HFF-Myc (cell line): ENCODE data around the gene AHNAK.

Experiments used
- DNase-seq: peaks from one replicate; pipeline ENCODE4 v3.0.0-alpha.2; 2011; ENCODE audit warnings: low read depth; ENCODE audit errors: extremely low read depth
- H3K4me3 ChIP-seq: replicated peaks from 2 replicates; pipeline ENCODE4 v1.5.1; 2011; ENCODE audit warnings: low read depth, mild to moderate bottlenecking, control low read depth, low read length
- CTCF ChIP-seq: IDR thresholded peaks from 2 replicates; pipeline ENCODE4 v1.5.1; 2012; ENCODE audit warnings: mild to moderate bottlenecking, low read depth, low read length, control low read depth; ENCODE audit errors: missing control alignments

AHNAK gene

GRCh38 chr11:62534779-62535545, 11.6 kb downstream of the AHNAK start:
- TF ChIP-seq CTCF, result no peak
- no peak overlapping the region for H3K4me3 ChIP-seq
- no peak for DNase-seq

- no peak for TF ChIP-seq CTCF
- H3K4me3 ChIP-seq, result no peak overlapping the region
- DNase-seq, result no peak
Observed at GRCh38 chr11:62532096-62532495, 14.5 kb downstream of the AHNAK start.

GRCh38 chr11:62516736-62517371, 29.8 kb downstream of the AHNAK start:
- no peak for TF ChIP-seq CTCF
- H3K4me3 ChIP-seq, result no peak overlapping the region
- DNase-seq, result no peak

GRCh38 chr11:62514151-62514550, 32.5 kb downstream of the AHNAK start:
- no peak overlapping the region for H3K4me3 ChIP-seq
- no peak for DNase-seq
- no peak for TF ChIP-seq CTCF

GRCh38 chr11:62513626-62514025, 33.0 kb downstream of the AHNAK start:
- H3K4me3 ChIP-seq, result no peak overlapping the region
- no peak for TF ChIP-seq CTCF
- no peak for DNase-seq

- no peak overlapping the region for H3K4me3 ChIP-seq
- no peak for DNase-seq
- no peak for TF ChIP-seq CTCF
Observed at GRCh38 chr11:62512961-62513360, 33.6 kb downstream of the AHNAK start.
